Activated T-helper 17 cell treated with anti-CD3 and anti-CD28 coated beads, Interleukin-2, amount 50 U/mL, for 72 hours (primary cell): ENCODE results near the gene BLTP3B. TPM values are rescaled to one million over a fixed set of nuclear protein-coding genes. Genes with fewer than 3 reads are reported as not detected.
"Not testable (repeated sequence)": the region's sequence is repeated elsewhere in the genome, so short reads cannot be mapped to it uniquely, and the experiment has no call there.

Experiments
- ATAC-seq: fragments of 150-1000 bp; cut with Tn5 transposase; replicated peaks from 2 replicates; pipeline ENCODE4 v1.10.0; 2021; ENCODE audit warnings: mild to moderate bottlenecking, moderate library complexity
- H3K27ac Mint-ChIP-seq: one replicate; pipeline ENCODE4 v1.8.0; 2022; ENCODE audit warnings: mixed read lengths
- H3K27me3 Mint-ChIP-seq: one replicate; pipeline ENCODE4 v1.8.0; 2022; ENCODE audit warnings: mixed read lengths
- H3K36me3 Mint-ChIP-seq: one replicate; pipeline ENCODE4 v1.8.0; 2022; ENCODE audit warnings: low read depth, mild to moderate bottlenecking, mixed read lengths
- H3K4me1 Mint-ChIP-seq: one replicate; pipeline ENCODE4 v1.8.0; 2022; ENCODE audit warnings: mixed read lengths
- H3K4me3 Mint-ChIP-seq: one replicate; pipeline ENCODE4 v1.8.0; 2022; ENCODE audit warnings: mild to moderate bottlenecking, mixed read lengths
- H3K9me3 Mint-ChIP-seq: one replicate; pipeline ENCODE4 v1.8.0; 2022; ENCODE audit warnings: mixed read lengths
- total RNA-seq, 2 donors: library from RNA; stranded (reverse); gene quantifications; one replicate each; pipeline ENCODE4 v1.2.3, GENCODE V29; 2022

Gene BLTP3B, protein sequence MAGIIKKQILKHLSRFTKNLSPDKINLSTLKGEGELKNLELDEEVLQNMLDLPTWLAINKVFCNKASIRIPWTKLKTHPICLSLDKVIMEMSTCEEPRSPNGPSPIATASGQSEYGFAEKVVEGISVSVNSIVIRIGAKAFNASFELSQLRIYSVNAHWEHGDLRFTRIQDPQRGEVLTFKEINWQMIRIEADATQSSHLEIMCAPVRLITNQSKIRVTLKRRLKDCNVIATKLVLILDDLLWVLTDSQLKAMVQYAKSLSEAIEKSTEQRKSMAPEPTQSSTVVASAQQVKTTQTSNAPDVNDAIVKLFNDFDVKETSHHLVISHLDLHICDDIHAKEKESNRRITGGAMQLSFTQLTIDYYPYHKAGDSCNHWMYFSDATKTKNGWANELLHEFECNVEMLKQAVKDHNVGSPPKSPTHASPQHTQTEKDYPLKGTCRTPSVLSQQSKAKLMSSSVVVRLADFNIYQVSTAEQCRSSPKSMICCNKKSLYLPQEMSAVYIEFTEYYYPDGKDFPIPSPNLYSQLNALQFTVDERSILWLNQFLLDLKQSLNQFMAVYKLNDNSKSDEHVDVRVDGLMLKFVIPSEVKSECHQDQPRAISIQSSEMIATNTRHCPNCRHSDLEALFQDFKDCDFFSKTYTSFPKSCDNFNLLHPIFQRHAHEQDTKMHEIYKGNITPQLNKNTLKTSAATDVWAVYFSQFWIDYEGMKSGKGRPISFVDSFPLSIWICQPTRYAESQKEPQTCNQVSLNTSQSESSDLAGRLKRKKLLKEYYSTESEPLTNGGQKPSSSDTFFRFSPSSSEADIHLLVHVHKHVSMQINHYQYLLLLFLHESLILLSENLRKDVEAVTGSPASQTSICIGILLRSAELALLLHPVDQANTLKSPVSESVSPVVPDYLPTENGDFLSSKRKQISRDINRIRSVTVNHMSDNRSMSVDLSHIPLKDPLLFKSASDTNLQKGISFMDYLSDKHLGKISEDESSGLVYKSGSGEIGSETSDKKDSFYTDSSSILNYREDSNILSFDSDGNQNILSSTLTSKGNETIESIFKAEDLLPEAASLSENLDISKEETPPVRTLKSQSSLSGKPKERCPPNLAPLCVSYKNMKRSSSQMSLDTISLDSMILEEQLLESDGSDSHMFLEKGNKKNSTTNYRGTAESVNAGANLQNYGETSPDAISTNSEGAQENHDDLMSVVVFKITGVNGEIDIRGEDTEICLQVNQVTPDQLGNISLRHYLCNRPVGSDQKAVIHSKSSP (N-terminal part only)
- 10 to 100 TPM; 45.6 to 51.1 TPM for total RNA-seq

DNA sequence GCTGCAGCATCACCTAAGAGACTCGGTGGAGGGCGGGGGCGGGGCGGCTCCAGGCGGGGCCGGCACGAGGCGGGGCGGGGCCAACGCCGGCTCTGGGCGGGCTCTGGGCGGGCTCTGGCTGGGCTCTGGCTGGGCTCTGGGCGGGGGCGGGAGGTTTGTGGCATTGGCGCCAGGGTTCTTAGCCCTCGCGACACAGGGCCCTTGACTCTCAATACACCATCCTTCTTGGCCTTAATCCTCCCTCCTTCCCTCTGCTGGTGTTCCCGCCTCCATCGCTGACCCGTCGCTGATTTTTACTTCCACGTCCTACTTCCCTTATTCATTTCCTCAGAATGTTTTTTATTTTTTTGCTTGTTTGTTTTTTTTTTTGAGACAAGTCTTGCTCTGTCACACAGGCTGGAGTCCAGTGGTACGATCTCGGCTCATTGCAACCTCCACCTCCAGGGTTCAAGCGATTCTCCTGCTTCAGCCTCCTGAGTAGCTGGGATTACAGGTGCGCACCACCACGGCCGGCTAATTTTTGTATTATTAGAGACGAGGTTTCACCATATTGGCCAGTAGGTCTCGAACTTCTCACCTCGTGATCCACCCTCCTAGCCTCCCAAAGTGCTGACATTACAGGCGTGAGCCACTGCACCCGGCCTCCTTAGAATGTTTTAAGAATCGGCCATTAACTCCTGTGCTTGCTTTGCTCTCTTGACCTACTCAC lies at the start of gene BLTP3B:
TSS of gene BLTP3B (minus strand) at position 24 of the 709 bp plus-strand sequence. CDS start 239 bp downstream, outside the sequence.
- ATAC-seq = peak; percentile 84
- no peaks in the 10 kb centered on the region for H3K9me3 Mint-ChIP-seq
- peaks cover 31% of the 10 kb centered on the region for H3K4me1 Mint-ChIP-seq
- peaks cover 34% of the 10 kb centered on the region for H3K36me3 Mint-ChIP-seq
- peak within 1 kb of the TSS; percentile 97 for H3K4me3 Mint-ChIP-seq
- H3K27me3 Mint-ChIP-seq = no peaks in the 10 kb centered on the region
- H3K27ac Mint-ChIP-seq = peak within 1 kb of the TSS; percentile 100

DNA sequence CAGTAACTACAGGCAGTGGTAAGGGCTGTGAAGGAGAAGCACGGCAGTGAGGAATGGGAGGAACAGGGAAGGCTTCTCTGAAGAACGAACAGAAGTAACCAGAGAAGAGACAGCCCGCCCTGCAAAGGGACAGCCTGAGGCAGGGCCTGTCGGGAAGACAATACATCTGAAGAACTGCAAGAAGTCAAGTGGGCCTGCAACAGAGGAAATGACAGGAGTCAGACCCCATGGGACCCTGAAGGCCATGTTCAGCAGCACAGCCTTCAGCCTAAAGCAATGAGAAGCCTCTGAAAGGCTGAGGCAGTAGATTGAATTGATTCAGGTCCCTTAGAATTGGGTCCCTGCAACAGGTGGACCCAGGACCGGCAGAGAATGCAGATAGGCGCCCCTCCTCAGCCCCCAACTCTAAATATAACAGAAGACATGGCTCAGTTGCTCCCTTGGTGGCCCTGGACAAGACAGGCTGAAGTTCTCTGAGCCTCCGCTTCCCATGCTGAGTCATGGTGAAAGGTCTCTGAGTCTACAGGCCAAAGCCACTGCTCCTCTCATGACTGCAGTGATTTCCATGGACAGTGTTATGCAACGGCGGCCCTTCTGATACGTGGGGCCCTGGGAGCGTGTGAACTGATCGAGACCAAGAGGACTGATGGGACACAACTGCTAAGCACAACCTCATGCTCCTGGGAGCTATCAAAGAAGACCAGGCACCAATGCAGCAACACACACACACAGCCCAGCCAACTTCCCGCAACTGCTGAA lies 47.1 kb upstream of the BLTP3B start:
- no peaks in the 10 kb centered on the region for H3K27me3 Mint-ChIP-seq
- no peak overlapping the region for H3K27ac Mint-ChIP-seq
- H3K36me3 Mint-ChIP-seq = peaks cover 19% of the 10 kb centered on the region
- no peaks in the 10 kb centered on the region for H3K4me1 Mint-ChIP-seq
- H3K4me3 Mint-ChIP-seq = no peak overlapping the region
- no peak for ATAC-seq
- H3K9me3 Mint-ChIP-seq = no peaks in the 10 kb centered on the region

DNA sequence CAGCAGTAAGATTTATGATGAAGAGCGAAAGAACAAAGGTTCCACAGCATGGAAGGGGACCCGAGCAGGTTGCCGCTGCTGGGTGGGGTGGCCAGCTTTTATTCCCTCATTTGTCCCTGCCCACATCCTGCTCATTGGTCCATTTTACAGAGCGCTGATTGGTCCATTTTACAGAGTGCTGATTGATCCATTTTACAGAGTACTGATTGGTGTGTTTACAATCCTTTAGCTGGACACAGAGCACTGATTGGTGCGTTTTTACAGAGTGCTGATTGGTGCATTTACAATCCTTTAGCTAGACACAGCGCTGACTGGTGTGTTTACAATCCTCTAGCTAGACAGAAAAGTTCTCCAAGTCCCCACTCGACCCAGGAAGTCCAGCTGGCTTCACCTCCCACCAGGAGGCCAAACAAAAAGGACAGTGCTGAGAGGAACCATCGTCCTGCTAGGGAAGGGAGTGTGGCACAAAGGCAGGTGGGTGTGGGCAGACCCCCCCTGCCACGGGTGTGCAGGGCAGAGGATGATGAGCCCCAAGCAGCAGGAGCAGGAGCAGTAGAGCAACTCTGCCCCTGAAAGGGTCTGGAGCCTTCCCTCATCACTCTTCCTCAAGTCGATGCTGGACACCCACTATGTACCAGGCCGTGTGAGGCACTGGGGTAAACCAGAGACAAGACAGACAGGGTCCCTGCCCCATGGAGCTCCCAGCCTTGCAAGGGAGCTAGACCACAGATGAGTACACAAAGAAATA lies 46.4 kb upstream of the BLTP3B start:
- not testable (repeated sequence) for H3K9me3 Mint-ChIP-seq, H3K4me1 Mint-ChIP-seq, H3K4me3 Mint-ChIP-seq, H3K27me3 Mint-ChIP-seq, H3K27ac Mint-ChIP-seq, ATAC-seq
- peaks cover 12% of the 10 kb centered on the region for H3K36me3 Mint-ChIP-seq

DNA sequence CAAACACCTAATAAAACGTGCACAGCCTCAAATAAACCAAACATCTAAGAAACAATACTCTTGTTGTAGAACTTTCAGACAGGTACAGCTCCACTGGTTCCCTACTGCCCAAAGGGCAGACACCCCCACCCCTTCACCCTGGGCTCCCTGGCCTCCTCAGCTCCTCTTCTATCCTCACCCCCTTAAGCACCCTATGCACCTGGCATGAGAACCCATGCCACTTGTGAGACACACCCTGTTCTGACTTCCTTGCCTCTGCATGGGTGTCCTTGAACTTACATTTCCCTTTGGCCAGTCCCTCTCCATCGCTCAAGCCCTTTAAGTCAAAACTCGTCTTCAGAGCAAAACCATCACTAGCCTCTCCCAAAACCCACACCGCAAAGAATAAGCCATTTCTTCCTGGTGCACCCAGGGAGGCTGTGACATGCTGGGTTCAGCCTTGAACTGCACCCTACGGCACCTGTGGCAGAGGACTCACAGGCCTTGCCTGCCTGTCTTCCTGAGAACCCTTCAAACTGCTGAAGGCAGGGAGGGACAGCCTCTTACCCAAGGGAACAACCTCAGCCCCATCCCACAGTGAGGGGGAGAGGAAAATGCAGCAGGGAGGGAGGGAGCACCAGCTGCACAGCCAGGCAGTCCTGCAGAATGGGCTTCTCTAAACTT lies 45.3 kb upstream of the BLTP3B start:
- Mint-ChIP-seq H3K36me3 (peaks cover 5% of the 10 kb centered on the region), H3K9me3 (no peaks in the 10 kb centered on the region), H3K4me3 (no peak overlapping the region), H3K27ac (no peak overlapping the region), H3K27me3 (no peaks in the 10 kb centered on the region), H3K4me1 (no peaks in the 10 kb centered on the region)
- no peak for ATAC-seq

DNA sequence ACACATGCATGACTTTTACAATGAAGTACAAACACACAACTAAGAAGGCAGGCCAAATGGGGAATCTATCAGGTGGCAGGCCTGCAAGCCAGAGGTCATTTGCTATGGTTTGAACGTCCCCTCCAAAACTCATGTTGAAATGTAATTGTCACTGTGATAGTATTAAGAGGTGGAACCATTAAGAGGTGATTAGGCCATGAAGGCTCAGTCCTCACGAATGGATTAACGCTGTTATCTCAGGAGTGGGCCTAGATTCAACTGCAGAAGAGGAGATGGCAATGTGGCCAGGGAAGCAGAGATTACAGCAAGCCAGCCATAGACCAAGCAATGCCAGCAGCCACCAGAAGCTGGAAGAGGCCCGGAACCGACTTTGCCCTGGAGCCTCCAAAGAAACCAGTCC lies 44.4 kb upstream of the BLTP3B start:
- Mint-ChIP-seq H3K4me1 (no peaks in the 10 kb centered on the region), H3K9me3 (no peaks in the 10 kb centered on the region), H3K27me3 (no peaks in the 10 kb centered on the region), H3K36me3 (peaks cover 5% of the 10 kb centered on the region), H3K27ac (no peak overlapping the region), H3K4me3 (no peak overlapping the region)
- ATAC-seq = no peak

DNA sequence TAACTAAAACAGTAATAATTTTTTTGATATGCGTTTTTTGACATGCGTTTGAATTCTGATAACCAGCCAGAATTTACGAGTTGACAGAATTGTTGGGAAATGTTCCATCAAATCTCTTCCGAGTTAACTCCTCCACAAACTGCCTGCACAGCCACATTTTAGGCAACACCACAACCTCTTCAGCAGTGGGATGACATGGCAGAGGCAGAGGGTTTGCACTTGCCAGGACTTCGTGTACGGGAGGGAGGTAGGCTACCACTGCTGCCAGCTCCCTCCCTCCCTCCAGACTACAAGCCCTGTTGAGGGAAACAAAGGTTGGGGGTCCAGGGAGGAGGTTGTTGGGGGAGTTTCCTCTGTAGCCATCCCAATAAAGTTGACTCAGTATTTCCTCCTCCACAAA lies 43.4 kb upstream of the BLTP3B start:
- Mint-ChIP-seq H3K27me3 (no peaks in the 10 kb centered on the region), H3K4me1 (peaks cover under 1% of the 10 kb centered on the region), H3K36me3 (peaks cover 5% of the 10 kb centered on the region), H3K27ac (no peak overlapping the region), H3K4me3 (no peak overlapping the region), H3K9me3 (no peaks in the 10 kb centered on the region)
- ATAC-seq = no peak

DNA sequence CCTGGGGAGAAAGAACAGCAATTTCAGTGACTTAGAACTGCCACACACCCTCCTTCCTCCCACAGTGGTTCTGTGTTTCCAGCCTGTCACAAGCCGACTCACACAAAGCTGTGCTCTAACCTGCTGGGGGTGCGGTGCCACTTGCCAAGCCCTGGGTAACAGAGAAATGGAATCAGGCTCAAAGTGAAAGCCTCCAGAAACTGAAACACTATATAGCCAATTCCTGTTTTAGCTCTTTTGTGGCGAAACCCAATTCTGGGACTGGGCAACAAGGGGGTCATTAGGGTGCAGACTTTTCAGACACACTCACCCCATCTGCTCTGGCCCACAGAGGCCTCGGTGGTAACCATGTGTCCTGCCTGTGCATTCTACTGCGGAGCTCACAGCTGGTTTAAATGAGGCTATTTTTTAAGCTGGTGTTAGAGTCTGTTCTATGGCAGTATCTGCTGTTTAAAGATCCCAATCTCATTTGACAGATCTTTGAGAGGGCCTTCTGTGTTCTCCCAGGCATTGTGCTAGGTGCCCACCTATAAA lies 42.8 kb upstream of the BLTP3B start:
- Mint-ChIP-seq H3K36me3 (peaks cover 9% of the 10 kb centered on the region), H3K9me3 (no peaks in the 10 kb centered on the region), H3K4me3 (no peak overlapping the region), H3K27me3 (no peaks in the 10 kb centered on the region), H3K27ac (no peak overlapping the region), H3K4me1 (peaks cover 3% of the 10 kb centered on the region)
- peak; percentile 50 for ATAC-seq

DNA sequence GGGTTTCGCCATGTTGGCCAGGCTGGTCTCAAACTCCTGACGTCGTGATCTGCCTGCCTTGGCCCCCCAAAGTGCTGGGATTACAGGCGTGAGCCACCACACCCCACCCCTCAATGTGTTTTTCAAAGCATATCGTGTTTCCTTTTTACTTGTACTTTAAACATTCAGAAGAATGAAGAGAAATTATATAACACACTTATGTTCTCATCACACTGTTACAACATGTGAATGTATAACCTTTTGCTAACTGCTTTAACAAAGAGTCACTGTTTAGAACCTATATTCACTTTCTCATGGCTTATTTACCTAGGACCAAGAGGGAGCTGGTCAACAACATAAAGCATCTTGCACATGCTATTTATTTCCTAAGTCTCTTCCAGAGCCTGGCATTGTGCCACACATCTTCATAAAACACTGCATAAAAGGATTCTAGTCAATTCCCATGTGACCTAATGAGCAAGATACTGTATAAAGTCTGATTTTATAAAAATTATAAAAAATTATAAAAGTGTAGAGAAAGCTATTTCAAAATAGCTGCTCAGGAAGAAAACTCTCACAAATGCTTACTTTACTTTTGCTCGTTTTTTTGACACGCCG lies 42.0 kb upstream of the BLTP3B start:
- Mint-ChIP-seq H3K4me1 (peaks cover 3% of the 10 kb centered on the region), H3K4me3 (no peak overlapping the region), H3K27me3 (no peaks in the 10 kb centered on the region), H3K9me3 (no peaks in the 10 kb centered on the region), H3K36me3 (peaks cover 10% of the 10 kb centered on the region), H3K27ac (no peak overlapping the region)
- no peak for ATAC-seq

DNA sequence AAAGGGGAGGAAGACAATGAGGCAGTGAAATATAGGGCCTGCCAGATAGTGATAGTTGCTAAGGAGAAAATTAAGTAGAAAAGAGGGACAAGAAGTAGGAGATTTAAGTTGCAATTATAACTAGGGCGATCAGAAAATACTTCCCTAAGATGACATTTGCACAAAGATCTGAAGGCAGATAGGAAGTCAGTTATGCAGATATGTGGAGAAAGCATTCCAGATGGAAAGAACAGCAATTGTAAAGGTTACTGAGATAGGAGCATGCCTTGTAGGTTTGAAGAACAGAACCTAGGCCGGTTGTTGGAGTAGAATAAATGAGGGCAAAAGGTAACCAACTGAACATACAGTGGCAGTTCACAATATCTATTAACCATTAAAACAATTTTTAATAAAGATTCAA lies 36.6 kb upstream of the BLTP3B start:
- H3K27me3 Mint-ChIP-seq = no peaks in the 10 kb centered on the region
- H3K9me3 Mint-ChIP-seq = no peaks in the 10 kb centered on the region
- ATAC-seq = no peak
- no peak overlapping the region for H3K4me3 Mint-ChIP-seq
- peaks cover 3% of the 10 kb centered on the region for H3K4me1 Mint-ChIP-seq
- H3K36me3 Mint-ChIP-seq = peaks cover 43% of the 10 kb centered on the region
- H3K27ac Mint-ChIP-seq = no peak overlapping the region

DNA sequence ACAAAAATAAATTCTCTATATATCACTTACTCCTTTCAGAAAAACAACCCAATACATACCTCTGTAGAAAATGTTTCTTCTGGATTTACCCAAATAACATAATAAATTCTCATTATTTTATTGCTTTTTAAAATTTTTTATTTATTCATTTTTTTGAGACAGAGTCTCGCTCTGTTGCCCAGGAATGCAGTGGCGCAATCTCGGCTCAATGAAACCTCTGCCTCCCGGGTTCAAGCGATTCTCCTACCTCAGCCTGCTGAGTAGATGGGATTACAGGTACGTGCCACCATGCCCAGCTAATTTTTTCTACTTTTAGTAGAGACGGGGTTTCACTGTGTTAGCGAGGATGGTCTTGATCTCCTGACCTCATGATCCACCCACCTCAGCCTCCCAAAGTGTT lies 33.8 kb upstream of the BLTP3B start:
- H3K4me1 Mint-ChIP-seq, H3K27me3 Mint-ChIP-seq, ATAC-seq, H3K4me3 Mint-ChIP-seq, H3K9me3 Mint-ChIP-seq, H3K27ac Mint-ChIP-seq: not testable (repeated sequence)
- H3K36me3 Mint-ChIP-seq = peaks cover 56% of the 10 kb centered on the region

DNA sequence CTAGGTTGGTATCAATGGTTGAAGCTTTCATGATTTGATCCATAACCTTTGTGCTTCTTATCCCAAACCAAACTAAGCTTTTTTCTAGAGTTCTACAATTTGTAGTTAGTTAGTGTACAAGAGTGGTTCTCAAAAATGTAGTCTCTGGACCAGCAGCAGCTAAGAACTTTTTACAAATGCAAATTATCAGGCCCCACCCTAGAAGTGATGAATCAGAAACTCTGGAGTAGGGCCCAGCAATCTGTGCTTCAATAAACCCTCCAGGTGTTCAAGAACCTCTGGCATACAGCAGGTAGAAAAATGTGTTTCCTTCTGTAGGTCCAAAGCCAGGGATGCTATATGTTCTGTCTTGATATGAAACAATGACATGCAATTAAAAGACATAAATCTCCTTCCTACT lies 31.8 kb upstream of the BLTP3B start:
- ATAC-seq = no peak
- Mint-ChIP-seq H3K36me3 (peaks cover 45% of the 10 kb centered on the region), H3K4me3 (no peak overlapping the region), H3K4me1 (no peaks in the 10 kb centered on the region), H3K27me3 (no peaks in the 10 kb centered on the region), H3K9me3 (no peaks in the 10 kb centered on the region), H3K27ac (no peak overlapping the region)

DNA sequence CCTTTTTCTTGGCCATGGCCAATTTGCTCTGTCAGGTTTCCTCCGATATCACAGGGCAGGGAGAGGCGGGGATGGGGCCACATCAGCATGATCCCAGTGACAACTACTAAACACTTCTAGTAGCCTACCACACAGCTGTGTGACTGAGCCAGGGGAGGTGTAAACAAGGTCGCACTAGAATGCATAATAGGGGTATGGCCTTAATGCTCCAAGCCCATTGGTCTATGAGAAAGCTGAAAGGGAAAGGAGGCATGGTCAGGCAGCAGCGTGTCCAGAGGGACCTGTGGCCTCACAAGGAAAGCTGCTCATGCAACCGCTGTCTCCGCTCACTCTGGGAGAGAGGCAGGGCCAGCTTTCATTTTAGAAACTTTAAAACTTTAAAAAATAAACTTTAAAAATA lies 30.4 kb upstream of the BLTP3B start:
- no peak for ATAC-seq
- no peaks in the 10 kb centered on the region for H3K27me3 Mint-ChIP-seq
- no peaks in the 10 kb centered on the region for H3K4me1 Mint-ChIP-seq
- H3K9me3 Mint-ChIP-seq = no peaks in the 10 kb centered on the region
- H3K27ac Mint-ChIP-seq = no peak overlapping the region
- peaks cover 38% of the 10 kb centered on the region for H3K36me3 Mint-ChIP-seq
- H3K4me3 Mint-ChIP-seq = no peak overlapping the region
